ENCODE measurements around the gene RASAL3. TPM values are rescaled to one million over a fixed set of nuclear protein-coding genes. Genes with fewer than 3 reads are reported as not detected.

RASAL3 gene
- total RNA-seq, 1 experiment from 2014 or later = 1.9 TPM

DNA sequence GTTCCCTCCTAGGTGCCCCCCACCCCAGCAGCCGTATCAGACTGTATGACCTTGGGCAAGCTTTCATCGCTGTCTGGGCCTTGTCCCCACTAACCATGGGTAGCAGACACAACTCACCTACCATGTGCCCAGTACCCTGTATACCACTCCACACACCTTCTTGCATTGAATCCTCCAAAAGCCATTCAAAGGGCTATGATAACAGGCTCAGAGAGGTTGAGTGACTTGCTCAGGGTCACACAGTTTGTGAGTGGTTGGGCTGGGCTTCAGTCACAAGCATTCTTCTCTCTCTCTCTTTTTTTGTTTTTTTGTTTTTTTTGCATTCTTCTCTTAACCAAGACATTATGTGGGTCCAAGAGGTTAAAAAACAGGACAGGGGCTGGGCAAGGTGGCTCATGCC, 2.6 kb downstream of the RASAL3 start:
- no peak for DNase-seq
- H2BK12ac ChIP-seq (ENCODE audit: insufficient read length, low read depth, low read length) = no peak overlapping the region
- H2AFZ ChIP-seq (ENCODE audit: low read length) = no peak overlapping the region
- H3K4me2 ChIP-seq (ENCODE audit: insufficient read depth, insufficient read length, low read length) = no peak overlapping the region
- no CpG with 5 or more reads among the region's 2 CpGs for WGBS (ENCODE audit: extremely low coverage, insufficient read length, low lambda C conversion rate)
- H3T11ph ChIP-seq (ENCODE audit: low read length) = no peak overlapping the region
- H3K9ac ChIP-seq (ENCODE audit: extremely low read depth, insufficient read length, low read length) = no peak overlapping the region
- Mint-ChIP-seq H3K27ac (0 out of 7 replicates have a peak overlapping the region, but pooled peaks of 1 of the 3 experiments have one; percentile 52), H3K9me3 (peaks cover 0 to 2% of the 10 kb centered on the region in 2 experiments; a peak in 4 of 5 replicates), H3K27me3 (ENCODE audit: low read depth) (peaks cover 57% of the 10 kb centered on the region), H3K36me3 (ENCODE audit: insufficient read depth in 1 of 3, low read depth in 3 of 3) (no peaks in the 10 kb centered on the region), H3K4me3 (no peak overlapping the region), H3K4me1 (peaks cover 4 to 6% of the 10 kb centered on the region in 2 experiments; a peak in 1 of 4 replicates)
- H2BK120ac ChIP-seq (ENCODE audit: low read depth, low read length, poor library complexity, severe bottlenecking) = no peak overlapping the region
- no peak overlapping the region for H3K14ac ChIP-seq (ENCODE audit: insufficient read depth, low read length)
- no peaks in the 10 kb centered on the region; the same call in 1 of the 2 replicates for H3K4me1 ChIP-seq (ENCODE audit: insufficient read depth, low read length)
- no peaks in the 10 kb centered on the region for H3K9me3 ChIP-seq (ENCODE audit: control insufficient read depth, low read depth, low read length)
- no peak overlapping the region for H2BK20ac ChIP-seq (ENCODE audit: low read depth, low read length, poor library complexity, severe bottlenecking)
- no peak overlapping the region for H3K18ac ChIP-seq (ENCODE audit: insufficient read length, low read depth, low read length)
- H4K20me1 ChIP-seq (ENCODE audit: control insufficient read depth, insufficient read depth, insufficient read length) = no peaks in the 10 kb centered on the region
- TF ChIP-seq, protein P1, sequence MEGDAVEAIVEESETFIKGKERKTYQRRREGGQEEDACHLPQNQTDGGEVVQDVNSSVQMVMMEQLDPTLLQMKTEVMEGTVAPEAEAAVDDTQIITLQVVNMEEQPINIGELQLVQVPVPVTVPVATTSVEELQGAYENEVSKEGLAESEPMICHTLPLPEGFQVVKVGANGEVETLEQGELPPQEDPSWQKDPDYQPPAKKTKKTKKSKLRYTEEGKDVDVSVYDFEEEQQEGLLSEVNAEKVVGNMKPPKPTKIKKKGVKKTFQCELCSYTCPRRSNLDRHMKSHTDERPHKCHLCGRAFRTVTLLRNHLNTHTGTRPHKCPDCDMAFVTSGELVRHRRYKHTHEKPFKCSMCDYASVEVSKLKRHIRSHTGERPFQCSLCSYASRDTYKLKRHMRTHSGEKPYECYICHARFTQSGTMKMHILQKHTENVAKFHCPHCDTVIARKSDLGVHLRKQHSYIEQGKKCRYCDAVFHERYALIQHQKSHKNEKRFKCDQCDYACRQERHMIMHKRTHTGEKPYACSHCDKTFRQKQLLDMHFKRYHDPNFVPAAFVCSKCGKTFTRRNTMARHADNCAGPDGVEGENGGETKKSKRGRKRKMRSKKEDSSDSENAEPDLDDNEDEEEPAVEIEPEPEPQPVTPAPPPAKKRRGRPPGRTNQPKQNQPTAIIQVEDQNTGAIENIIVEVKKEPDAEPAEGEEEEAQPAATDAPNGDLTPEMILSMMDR (conservative IDR thresholded peaks at IDR 0.05) = no peak
- no peaks in the 10 kb centered on the region for H3K79me2 ChIP-seq (ENCODE audit: insufficient read depth, low read length)
- peaks cover 8% of the 10 kb centered on the region for H3K23me2 ChIP-seq (ENCODE audit: insufficient read length, low read depth, low read length, poor library complexity, severe bottlenecking)
- H3K27me3 ChIP-seq (ENCODE audit: insufficient read depth, low read length) = peaks cover 12% of the 10 kb centered on the region; the same call in 1 of the 2 replicates
- H2AK5ac ChIP-seq (ENCODE audit: insufficient read length, low read length) = no peak overlapping the region
- no peak overlapping the region for H4K8ac ChIP-seq (replicated peaks; ENCODE audit: insufficient read length, low read depth, low read length)
- H4K91ac ChIP-seq (ENCODE audit: insufficient read length, low read depth, low read length) = no peak overlapping the region
- H3K27ac ChIP-seq (ENCODE audit: insufficient read length, low read depth, low read length) = no peak overlapping the region
- no peak overlapping the region for H3K23ac ChIP-seq (ENCODE audit: insufficient read length, low read depth, low read length)
- no peak overlapping the region for H4K5ac ChIP-seq (ENCODE audit: insufficient read length, low read depth, low read length)
- no peak overlapping the region for H2BK15ac ChIP-seq (ENCODE audit: low read depth, low read length)
- H2BK5ac ChIP-seq (ENCODE audit: insufficient read length, low read length) = no peak overlapping the region
- H3K56ac ChIP-seq (ENCODE audit: insufficient read length, low read depth, low read length) = no peak overlapping the region
- no peak overlapping the region for H3K4ac ChIP-seq (ENCODE audit: low read depth, low read length)
- H3K79me1 ChIP-seq (ENCODE audit: insufficient read depth, low read depth, low read length, poor library complexity, severe bottlenecking) = no peaks in the 10 kb centered on the region
